GM18870 (cell line): Measurements from ENCODE around the gene ITLN1.

Experiments
- ATAC-seq: cut with Tn5 transposase; IDR thresholded peaks from one replicate; pipeline ENCODE4 v1.9.1; 2021; ENCODE audit warnings: moderate library complexity; ENCODE audit not compliant: unreplicated experiment

Gene ITLN1

GRCh38 chr1:160826546-160826945 lies 58.4 kb downstream of the ITLN1 start:
- ATAC-seq = no peak
